HepG2 (cell line): ENCODE results near the gene FOXG1. TPM values are rescaled to one million over a fixed set of nuclear protein-coding genes. Genes with fewer than 3 reads are reported as not detected.

Experiments used
- ATAC-seq: fragments of 200-7000 bp; cut with Tn5 transposase; 3 replicates; pipeline ENCODE4 v1.9.1; 2020; ENCODE audit warnings: mild to moderate bottlenecking, moderate library complexity
- BruUV-seq: library from RNA; stranded (reverse); fragments of 400-500 nt; replicated peaks from 2 replicates; lab custom pipeline; 2021; lab: Mats Ljungman, UMichigan
- CTCF ChIA-PET: fragments of 300-600 bp; formaldehyde crosslinking; extraction: SDS; loops from one replicate; lab custom pipeline; 2021; ENCODE audit warnings: low total read pairs, inconsistent platforms, low intra/inter-chr PET ratio; lab: Yijun Ruan, JAX
- POLR2A ChIA-PET: fragments of 350-600 bp; sonication (Branson Sonifier 250); formaldehyde crosslinking; loops from one replicate; lab custom pipeline; 2020; ENCODE audit warnings: antibody characterized with exemption, inconsistent platforms; lab: Yijun Ruan, JAX
- DNase-seq: peaks from one replicate; pipeline ENCODE4 v3.0.0-alpha.2; 2015; ENCODE audit warnings: low spot score
- FAIRE-seq: peaks from 3 replicates; lab custom pipeline; 2011; peaks lifted over from hg19 to GRCh38; lab: Jason Lieb, UNC
- H2AFZ ChIP-seq: one replicate; pipeline ENCODE4 v1.6.1; 2011; ENCODE audit warnings: low read length, inconsistent platforms
- H3K27ac ChIP-seq: fragments of 300-600 bp; 3 replicates; pipeline ENCODE4 v1.8.0; 2011; ENCODE audit warnings: mixed run types, mild to moderate bottlenecking, mixed read lengths, low read length, inconsistent platforms; ENCODE audit not compliant: insufficient read depth; ENCODE audit errors: extremely low read length
- H3K27me3 ChIP-seq, 2 experiments: fragments of 200-600 bp in 1 of 2; 2 replicates in 1 of 2; 3 replicates in 1 of 2; pipeline versions ENCODE4 v1.6.0 to v1.8.0; 2011; ENCODE audit warnings: low read length in 2 of 2, mild to moderate bottlenecking in 2 of 2, moderate library complexity in 2 of 2, inconsistent platforms in 1 of 2; ENCODE audit not compliant: insufficient read depth in 2 of 2, control insufficient read depth in 1 of 2
- H3K36me3 ChIP-seq, 2 experiments: fragments of 200-600 bp in 1 of 2; replicated peaks in 1 of 2; 2 replicates in 1 of 2; 3 replicates in 1 of 2; pipeline versions ENCODE4 v1.5.1 to v1.8.0; 2011; ENCODE audit warnings: low read length in 2 of 2, inconsistent platforms in 1 of 2; ENCODE audit not compliant: insufficient read depth in 2 of 2, control insufficient read depth in 1 of 2
- H3K4me1 ChIP-seq: 2 replicates; pipeline ENCODE4 v1.5.1; 2012; ENCODE audit warnings: low read length, inconsistent platforms; ENCODE audit not compliant: insufficient read depth
- H3K4me2 ChIP-seq: 2 replicates; pipeline ENCODE4 v1.6.0; 2011; ENCODE audit warnings: low read depth, low read length, inconsistent platforms
- H3K4me3 ChIP-seq, 3 experiments: fragments of 200-600 bp in 1 of 3; sonication (generic), shearing (Covaris generic) in 1 of 3; replicated peaks in 1 of 3; 2 replicates each; pipeline ENCODE4 v1.5.1; 2011 to 2016; ENCODE audit warnings: low read length in 3 of 3, inconsistent platforms in 2 of 3, low read depth in 2 of 3, mild to moderate bottlenecking in 2 of 3, control low read depth in 1 of 3, mixed read lengths in 1 of 3; ENCODE audit not compliant: insufficient read depth in 1 of 3
- H3K79me2 ChIP-seq: one replicate; pipeline ENCODE4 v1.6.1; 2011; ENCODE audit warnings: low read length, inconsistent platforms; ENCODE audit not compliant: insufficient read depth
- H3K9ac ChIP-seq: 2 replicates; pipeline ENCODE4 v1.6.0; 2011; ENCODE audit warnings: mild to moderate bottlenecking, low read depth, low read length, inconsistent platforms; ENCODE audit not compliant: insufficient read depth
- H3K9me3 ChIP-seq: 2 replicates; pipeline ENCODE4 v1.5.1; 2012; ENCODE audit warnings: mild to moderate bottlenecking, low read length
- H4K20me1 ChIP-seq: 2 replicates; pipeline ENCODE4 v1.6.0; 2011; ENCODE audit warnings: inconsistent platforms, mild to moderate bottlenecking, low read length, moderate library complexity; ENCODE audit not compliant: insufficient read depth
- AHR ChIP-seq: IDR thresholded peaks from 2 replicates; pipeline ENCODE4 v1.6.1; 2018; ENCODE audit warnings: missing genetic modification reagents, missing compliant biosample characterization
- MBNL3 ChIP-seq: fragments of 250-450 bp; sonication (Bioruptor Pico); conservative IDR thresholded peaks from 2 replicates; pipeline ENCODE4 v1.8.0; 2022; ENCODE audit warnings: mild to moderate bottlenecking, inconsistent platforms
- RAD21 ChIP-seq: fragments of 450-650 bp; formaldehyde crosslinking; IDR thresholded peaks from 2 replicates; pipeline ENCODE4 v1.5.0; 2020; ENCODE audit warnings: mild to moderate bottlenecking
- RORA ChIP-seq: sonication (generic); formaldehyde crosslinking; IDR thresholded peaks from 2 replicates; pipeline ENCODE4 v1.5.0; 2020; ENCODE audit warnings: mild to moderate bottlenecking, missing genetic modification reagents, moderate library complexity
- SNAPC4 ChIP-seq: sonication (generic); formaldehyde crosslinking; IDR thresholded peaks from 2 replicates; pipeline ENCODE4 v1.4.0; 2020; ENCODE audit warnings: mild to moderate bottlenecking, missing genetic modification reagents
- ZBTB3 ChIP-seq: sonication (generic); formaldehyde crosslinking; IDR thresholded peaks from 2 replicates; pipeline ENCODE4 v1.4.0; 2020; ENCODE audit warnings: low read depth, mild to moderate bottlenecking, moderate library complexity, missing genetic modification reagents, borderline replicate concordance
- ZNF614 ChIP-seq: IDR thresholded peaks from 2 replicates; pipeline ENCODE4 v1.6.1; 2018; ENCODE audit warnings: missing biosample characterization, missing genetic modification reagents, inconsistent platforms, borderline replicate concordance
- ZNF850 ChIP-seq: sonication (generic); formaldehyde crosslinking; conservative IDR thresholded peaks from 2 replicates; pipeline ENCODE4 v1.9.0; 2021; ENCODE audit warnings: mild to moderate bottlenecking, missing genetic modification reagents
- WGBS: methylation state at CpG from one replicate; pipeline ENCODE4 v1.1.6; 2017; ENCODE audit warnings: low lambda C conversion rate; 5-methylcytosine and 5-hydroxymethylcytosine counted together
- in situ Hi-C: cut with HindIII; loops from 2 replicates; pipeline ENCODE4 v1.10.0; 2017; ENCODE audit warnings: low pct_unique_long_range_greater_than_20kb; ENCODE audit not compliant: extremely low pct_ligation_motif_present
- intact Hi-C: fragments of 100-400 bp; cut with micrococcal nuclease; formaldehyde crosslinking; loops from one replicate; pipeline ENCODE4 v1.10.0; 2022; ENCODE audit not compliant: unreplicated experiment
- polyA plus RNA-seq, 8 experiments: library from polyadenylated mRNA; depleted of rRNA in 3 of 8; stranded (reverse) in 7 of 8; unstranded in 1 of 8; fragments of >200 nt; fragmentation: Illumina TruSeq in 4 of 8; extraction: Trizol in 4 of 8; gene quantifications; 2 replicates each; pipeline versions ENCODE4 v1.2.1 to v1.2.3, GENCODE V29; 2011 to 2016; ENCODE audit warnings: low read depth in 4 of 8, missing spikeins in 1 of 8, mixed read lengths in 1 of 8; ENCODE audit not compliant: insufficient read depth in 1 of 8
- total RNA-seq, 5 experiments: library from RNA; depleted of rRNA; stranded (reverse); fragments of >200 nt; fragmentation: Illumina TruSeq; extraction: Trizol; gene quantifications; 2 replicates each; pipeline ENCODE4 v1.2.3, GENCODE V29; 2016; ENCODE audit warnings: low read depth in 1 of 5

Gene FOXG1
- total and polyA plus RNA-seq, 2 of the 13 experiments (the other 11 are each of a cell fraction or from before 2014, with no cell fraction given), result not detected

- H3K4me2 ChIP-seq, result no peak overlapping the region
- no TSS peak for BruUV-seq
- H3K36me3 ChIP-seq, result no peaks in the 10 kb centered on the region
- intact Hi-C loops (no loop called here), in situ Hi-C loops (no loop called here)
- DNase-seq, result no peak
- no peak overlapping the region for H3K27ac ChIP-seq
- no peak overlapping the region for H3K4me3 ChIP-seq
- H3K4me1 ChIP-seq, result no peaks in the 10 kb centered on the region
- WGBS, result 9% methylated on average over 6 of the region's 6 CpGs
- no peak overlapping the region for H2AFZ ChIP-seq
- peaks cover 0 to 8% of the 10 kb centered on the region in 2 experiments; a peak in 2 of 5 replicates for H3K27me3 ChIP-seq
- ATAC-seq, result peak; percentile 50
- H3K79me2 ChIP-seq, result no peaks in the 10 kb centered on the region
- no peaks in the 10 kb centered on the region for H4K20me1 ChIP-seq
- no peak overlapping the region for H3K9ac ChIP-seq
- TF ChIP-seq RAD21 (CRISPR knock-in tag) (no peak), ZBTB3 (no peak), RORA (CRISPR knock-in tag) (no peak), AHR (no peak), ZNF850 (CRISPR knock-in tag) (no peak), MBNL3 (CRISPR knock-in tag) (no peak), SNAPC4 (no peak), ZNF614 (no peak)
- CTCF ChIA-PET, result no interaction called here
- peaks cover 10% of the 10 kb centered on the region for H3K9me3 ChIP-seq
- POLR2A ChIA-PET, result no interaction called here
- FAIRE-seq, result no peak
These were observed 14.5 kb downstream of the FOXG1 start for GRCh38 chr14:28780843-28781820.
